Omental fat pad (tissue), 4 donors: ENCODE data around the gene DUSP16. TPM values are rescaled to one million over a fixed set of nuclear protein-coding genes. Genes with fewer than 3 reads are reported as not detected.

ENCODE experiments used
- ATAC-seq: fragments of 150-250 bp; one replicate; pipeline ENCODE4 v1.9.1; 2016; ENCODE audit warnings: mild to moderate bottlenecking, moderate library complexity; ENCODE audit not compliant: low FRiP score
- DNase-seq: peaks from one replicate; pipeline ENCODE4 v3.0.0-alpha.2; 2019; ENCODE audit warnings: low spot score
- total RNA-seq, 4 donors: library from RNA; depleted of rRNA; stranded (reverse); fragments of >200 nt; gene quantifications; one replicate each; pipeline ENCODE4 v1.1.0, GENCODE V29; 2016
- TF ChIP-seq, protein P1 (sequence below), 3 donors: fragments of 450-650 bp; IDR thresholded peaks; one replicate each; pipeline ENCODE4 v1.5.1; 2016 to 2017; ENCODE audit warnings: antibody characterized with exemption in 3 of 3, mild to moderate bottlenecking in 3 of 3, moderate library complexity in 2 of 3

Gene DUSP16
- total RNA-seq, 4 donors from 2014 or later: 18.2 to 29.6 (median 18.7) TPM

DNA sequence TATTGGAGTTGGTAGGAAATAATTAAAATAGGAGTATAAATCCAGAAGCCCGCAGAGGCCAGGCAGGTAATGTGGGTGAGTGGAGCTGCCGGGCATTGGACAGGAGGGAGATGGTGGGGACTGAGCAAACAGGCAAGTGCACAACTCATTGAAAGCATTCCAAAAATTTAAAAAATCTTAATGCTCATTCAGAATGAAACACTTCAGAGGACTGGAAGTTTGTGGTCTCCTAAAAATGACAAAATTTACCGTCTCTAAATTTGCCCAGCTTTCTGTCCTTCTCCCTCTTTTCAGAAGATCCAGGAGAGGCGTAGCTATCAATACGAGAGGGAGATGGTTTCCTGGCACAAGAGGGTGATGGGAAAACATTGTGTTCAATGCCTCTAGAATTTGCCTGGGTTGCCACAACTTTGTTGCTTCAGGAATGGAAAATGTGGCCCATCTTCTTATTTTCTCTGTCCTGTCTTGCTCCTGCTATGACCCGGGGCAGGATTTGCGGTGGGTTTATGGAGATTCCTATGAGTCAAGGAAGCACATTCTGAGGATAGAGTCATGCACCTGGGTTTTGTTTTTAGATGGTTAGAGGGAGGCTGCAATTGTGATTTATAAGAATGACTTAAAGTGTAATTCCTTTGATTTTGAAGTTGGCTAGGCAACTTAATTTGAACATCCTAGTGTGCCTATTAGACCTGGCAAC lies 133.6 kb downstream of the DUSP16 start:
- TF ChIP-seq, protein P1, sequence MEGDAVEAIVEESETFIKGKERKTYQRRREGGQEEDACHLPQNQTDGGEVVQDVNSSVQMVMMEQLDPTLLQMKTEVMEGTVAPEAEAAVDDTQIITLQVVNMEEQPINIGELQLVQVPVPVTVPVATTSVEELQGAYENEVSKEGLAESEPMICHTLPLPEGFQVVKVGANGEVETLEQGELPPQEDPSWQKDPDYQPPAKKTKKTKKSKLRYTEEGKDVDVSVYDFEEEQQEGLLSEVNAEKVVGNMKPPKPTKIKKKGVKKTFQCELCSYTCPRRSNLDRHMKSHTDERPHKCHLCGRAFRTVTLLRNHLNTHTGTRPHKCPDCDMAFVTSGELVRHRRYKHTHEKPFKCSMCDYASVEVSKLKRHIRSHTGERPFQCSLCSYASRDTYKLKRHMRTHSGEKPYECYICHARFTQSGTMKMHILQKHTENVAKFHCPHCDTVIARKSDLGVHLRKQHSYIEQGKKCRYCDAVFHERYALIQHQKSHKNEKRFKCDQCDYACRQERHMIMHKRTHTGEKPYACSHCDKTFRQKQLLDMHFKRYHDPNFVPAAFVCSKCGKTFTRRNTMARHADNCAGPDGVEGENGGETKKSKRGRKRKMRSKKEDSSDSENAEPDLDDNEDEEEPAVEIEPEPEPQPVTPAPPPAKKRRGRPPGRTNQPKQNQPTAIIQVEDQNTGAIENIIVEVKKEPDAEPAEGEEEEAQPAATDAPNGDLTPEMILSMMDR (IDR thresholded peaks at IDR 0.05): no peak
- no peak for ATAC-seq
- no peak for DNase-seq

DNA sequence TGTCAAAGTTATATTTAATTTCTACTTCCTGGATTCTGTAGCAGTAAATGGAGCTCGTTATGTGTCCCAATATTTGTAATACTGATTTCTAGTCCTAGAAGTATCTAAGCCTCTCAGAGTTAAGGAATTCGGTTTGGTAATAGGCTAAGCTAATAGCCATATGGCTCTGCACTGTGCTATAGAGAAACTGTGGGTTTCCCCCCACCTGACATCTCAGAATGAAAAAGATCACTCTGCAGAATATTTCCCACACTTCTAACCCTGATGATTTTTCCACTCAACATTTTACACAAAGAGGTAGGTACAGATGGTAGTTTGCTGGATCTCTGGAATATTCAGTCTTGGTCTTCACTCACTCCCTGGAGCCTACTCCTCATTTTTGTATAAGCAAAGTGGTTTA lies 134.6 kb downstream of the DUSP16 start:
- TF ChIP-seq, protein P1 (IDR thresholded peaks at IDR 0.05): no peak
- ATAC-seq: no peak
- DNase-seq: no peak

DNA sequence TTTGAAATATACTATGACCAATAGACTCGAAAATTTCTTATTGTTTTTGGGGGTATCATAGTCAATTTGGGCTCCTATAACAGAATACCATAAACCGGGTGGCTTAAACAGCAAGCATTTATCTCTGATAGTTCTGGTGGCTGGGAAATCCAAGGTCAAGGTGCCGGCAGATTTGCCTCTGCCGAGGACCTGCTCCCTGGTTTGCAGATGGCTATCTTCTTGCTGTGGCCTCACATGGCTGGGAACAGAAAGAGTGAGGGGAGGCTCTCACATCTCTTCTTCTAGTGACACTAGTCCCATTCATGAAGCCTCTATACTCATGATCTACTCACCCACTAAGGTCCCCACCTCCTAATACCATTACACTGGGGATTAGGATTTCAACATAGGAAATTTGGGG lies 135.1 kb downstream of the DUSP16 start:
- ATAC-seq (no peak), DNase-seq (no peak)
- TF ChIP-seq, protein P1 (IDR thresholded peaks at IDR 0.05): no peak

DNA sequence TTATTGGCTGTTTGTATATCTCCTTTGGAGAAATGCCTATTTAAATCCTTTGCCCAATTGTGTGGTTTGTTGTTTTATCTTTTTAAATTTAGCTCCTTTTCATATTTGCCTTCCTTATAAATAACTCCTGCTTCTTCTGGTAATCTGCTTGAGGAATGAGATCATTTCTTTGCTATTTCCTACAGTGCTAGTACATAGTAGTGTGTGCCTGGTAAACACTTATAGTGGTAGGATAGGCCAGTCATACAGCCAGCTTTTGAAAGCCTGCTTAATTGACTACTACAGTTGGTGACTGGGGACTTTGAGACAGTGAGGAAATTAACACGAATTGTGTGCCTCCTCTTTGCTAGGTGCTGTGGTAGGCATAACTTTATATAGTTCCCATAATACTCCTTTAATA lies 137.0 kb downstream of the DUSP16 start:
- DNase-seq (no peak), ATAC-seq (no peak)
- TF ChIP-seq, protein P1 (IDR thresholded peaks at IDR 0.05): no peak

DNA sequence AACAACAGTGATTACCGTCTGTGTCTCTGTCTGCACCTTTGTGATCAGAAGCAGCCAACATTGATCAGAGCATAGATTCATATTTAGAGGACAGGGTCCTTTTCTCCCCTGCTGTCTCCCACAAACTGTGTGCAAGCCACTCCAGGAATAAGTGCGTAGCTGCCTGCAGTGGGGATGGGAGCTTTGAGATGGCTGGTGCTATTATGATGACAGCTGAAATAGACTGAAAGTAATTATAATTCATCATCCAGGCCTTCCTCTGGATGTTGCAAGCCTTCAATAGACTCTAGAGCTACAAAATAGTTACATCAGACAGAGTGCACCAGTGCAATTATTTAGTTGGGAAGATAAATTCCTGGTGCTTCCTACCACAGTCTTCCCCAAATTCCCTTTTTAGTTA lies 137.7 kb downstream of the DUSP16 start:
- no peak for ATAC-seq
- TF ChIP-seq, protein P1 (IDR thresholded peaks at IDR 0.05): no peak
- DNase-seq: no peak

Other genes starting within 250 kb of the DUSP16 start
- 10 to 100 TPM; 12.2 to 20.1 (median 14.5) TPM for gene MANSC1, start 212.6 kb downstream of the DUSP16 start, total RNA-seq
- gene BORCS5, start 205.8 kb downstream of the DUSP16 start, total RNA-seq: 10 to 100 TPM; 11.4 to 17.1 (median 15.7) TPM
- 10 to 100 TPM; 53.0 to 73.9 (median 63.1) TPM for gene CREBL2, start 49.0 kb upstream of the DUSP16 start, total RNA-seq
- gene GPR19, start 133.3 kb upstream of the DUSP16 start, total RNA-seq: 1 to 10 TPM in 2 of 4 donors, under 1 TPM in 1, not detected in 1; 0.38 to 1.3 (median 1.2) TPM
- 10 to 100 TPM; 18.4 to 86.2 (median 26.5) TPM for gene CDKN1B, start 154.5 kb upstream of the DUSP16 start, total RNA-seq
- gene APOLD1, start 222.8 kb upstream of the DUSP16 start, total RNA-seq: 100 to 1,000 TPM in 3 of 4 donors, 10 to 100 TPM in 1; 96.4 to 336 (median 119) TPM